Measurements from ENCODE around the gene CHST3.

CHST3 gene

DNA sequence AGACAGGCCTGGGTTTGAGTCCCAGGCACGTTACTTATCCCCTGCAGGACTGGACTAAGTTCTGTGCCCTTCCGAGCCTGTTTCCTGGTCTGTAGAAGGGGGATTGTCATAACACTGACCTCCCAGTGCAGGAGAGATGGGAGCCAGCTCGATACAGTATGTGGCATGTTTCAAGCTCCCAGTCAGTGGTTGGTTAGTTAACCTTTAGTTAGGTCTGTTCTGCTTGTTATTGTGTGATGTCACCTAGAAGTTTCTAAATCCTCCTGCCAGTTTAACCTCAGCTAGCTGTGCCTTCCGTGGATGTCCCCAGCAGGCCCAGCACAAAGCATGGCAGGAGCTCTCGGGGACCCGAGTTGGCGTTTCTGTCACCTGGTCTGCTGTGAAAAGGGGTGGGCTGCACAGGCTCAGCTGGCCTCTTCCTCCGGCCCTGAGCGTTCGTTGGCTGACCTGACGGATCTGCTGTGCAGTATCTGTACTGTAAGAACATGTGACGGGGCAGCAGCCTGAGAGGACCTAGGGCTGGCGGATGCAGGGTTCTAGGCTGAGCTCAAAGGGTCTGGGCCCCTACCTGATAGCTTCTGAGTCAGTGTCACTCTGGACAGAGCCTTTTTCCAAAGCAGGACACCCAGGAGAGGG is 71.2 kb downstream of the CHST3 start:
- DNase-seq: no peak

DNA sequence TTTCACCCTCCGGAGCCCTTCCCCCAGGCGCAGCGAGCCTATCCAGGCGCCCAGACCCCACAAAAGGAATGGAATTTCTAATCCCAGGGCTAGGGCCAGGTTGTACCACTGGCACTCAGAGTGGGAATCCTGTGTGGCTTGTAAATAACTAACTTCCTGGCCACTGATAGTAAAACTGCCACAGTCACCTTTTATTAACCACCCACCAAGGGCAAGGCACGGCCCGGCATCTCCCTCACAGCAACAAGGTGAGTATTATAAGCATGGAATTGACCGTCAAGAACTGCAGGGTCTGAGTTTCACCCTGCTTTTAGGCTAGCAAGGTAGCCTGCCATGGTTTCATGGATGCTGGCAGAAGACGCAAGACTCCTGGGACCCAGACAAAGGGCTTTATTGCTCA is 73.1 kb downstream of the CHST3 start:
- no peak for DNase-seq

DNA sequence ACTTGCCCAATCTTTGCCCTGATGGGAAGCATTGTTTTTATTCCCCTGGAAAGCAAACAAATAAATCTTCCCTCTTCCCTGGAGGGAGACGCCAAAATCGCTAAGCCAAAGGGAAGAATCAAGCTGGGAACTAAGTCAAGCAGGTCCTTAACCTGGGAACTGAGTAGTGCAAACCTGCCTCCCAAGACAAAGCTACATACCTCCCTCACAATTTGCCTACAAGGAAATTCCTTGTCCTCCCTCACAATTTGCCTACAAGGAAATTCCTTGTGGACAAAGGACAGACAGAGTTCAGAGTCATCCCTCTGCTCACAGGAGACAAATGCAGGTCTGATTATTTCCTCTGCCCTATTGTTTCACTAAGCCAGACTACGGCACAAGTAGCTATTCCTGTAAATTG is 73.6 kb downstream of the CHST3 start:
- no peak for DNase-seq

DNA sequence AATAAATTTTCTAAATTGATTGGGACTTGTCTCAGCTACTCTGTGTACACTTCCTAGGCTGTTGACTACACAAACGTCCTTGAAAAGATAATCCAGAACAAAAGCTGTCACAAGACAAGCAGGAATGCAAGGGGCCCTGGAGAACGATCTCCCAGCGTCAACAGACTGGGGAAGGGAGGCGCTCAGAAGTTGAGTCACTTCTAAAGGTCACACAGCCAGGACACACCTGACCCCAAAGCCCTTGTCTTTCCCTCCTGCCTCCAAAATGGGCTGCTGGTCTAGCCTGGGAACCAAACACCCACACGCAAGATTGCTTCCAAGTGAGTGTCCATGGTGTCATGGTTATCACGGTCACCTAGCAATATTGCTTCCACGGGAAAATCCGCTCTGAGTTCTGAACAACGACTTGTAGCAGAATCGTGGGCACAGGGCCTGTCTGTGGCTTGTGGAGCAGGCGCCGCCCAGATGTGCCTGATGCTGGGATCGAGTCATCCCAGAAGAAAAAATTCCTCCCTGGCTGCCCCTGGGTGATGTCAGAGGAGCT is 74.3 kb downstream of the CHST3 start:
- DNase-seq: no peak

DNA sequence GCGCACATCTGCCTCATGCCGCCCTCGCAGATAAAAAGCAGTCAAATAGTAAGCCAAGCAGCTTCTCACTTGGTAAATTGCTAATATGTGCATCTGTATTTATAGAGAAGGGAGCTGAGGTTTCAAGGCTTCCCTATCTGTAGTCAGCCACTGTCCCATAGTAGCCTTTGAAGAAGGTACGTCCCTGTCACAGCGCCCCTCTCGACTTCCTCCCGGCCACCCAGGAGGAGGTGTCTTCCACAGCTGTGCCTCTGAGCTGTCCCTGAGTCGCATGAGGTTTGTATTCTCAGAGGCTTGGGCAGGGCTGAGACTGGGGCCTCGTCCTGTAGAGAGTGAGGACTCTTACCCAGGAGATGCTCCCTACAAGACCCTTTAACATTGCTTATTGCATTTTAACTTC is 75.2 kb downstream of the CHST3 start:
- DNase-seq: no peak

DNA sequence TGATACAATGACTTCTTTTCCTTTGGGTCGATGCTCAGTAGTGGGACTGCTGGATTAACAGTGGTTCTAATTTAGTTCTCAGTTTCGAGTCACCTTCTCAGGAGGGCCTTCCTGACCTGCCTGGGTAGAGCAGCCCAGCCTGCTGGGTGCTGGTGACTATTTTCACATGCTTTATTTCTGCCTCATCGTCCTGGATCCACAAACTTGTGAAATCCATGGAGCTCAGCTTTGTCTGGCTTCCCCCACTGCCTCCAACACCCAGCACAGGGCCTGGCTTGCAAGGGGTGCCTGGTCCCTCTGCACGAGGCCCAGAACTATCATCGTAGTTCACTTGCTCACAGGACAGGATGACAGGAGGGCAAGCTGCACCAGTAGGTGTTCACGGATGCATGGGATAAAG is 77.3 kb downstream of the CHST3 start:
- DNase-seq: no peak

DNA sequence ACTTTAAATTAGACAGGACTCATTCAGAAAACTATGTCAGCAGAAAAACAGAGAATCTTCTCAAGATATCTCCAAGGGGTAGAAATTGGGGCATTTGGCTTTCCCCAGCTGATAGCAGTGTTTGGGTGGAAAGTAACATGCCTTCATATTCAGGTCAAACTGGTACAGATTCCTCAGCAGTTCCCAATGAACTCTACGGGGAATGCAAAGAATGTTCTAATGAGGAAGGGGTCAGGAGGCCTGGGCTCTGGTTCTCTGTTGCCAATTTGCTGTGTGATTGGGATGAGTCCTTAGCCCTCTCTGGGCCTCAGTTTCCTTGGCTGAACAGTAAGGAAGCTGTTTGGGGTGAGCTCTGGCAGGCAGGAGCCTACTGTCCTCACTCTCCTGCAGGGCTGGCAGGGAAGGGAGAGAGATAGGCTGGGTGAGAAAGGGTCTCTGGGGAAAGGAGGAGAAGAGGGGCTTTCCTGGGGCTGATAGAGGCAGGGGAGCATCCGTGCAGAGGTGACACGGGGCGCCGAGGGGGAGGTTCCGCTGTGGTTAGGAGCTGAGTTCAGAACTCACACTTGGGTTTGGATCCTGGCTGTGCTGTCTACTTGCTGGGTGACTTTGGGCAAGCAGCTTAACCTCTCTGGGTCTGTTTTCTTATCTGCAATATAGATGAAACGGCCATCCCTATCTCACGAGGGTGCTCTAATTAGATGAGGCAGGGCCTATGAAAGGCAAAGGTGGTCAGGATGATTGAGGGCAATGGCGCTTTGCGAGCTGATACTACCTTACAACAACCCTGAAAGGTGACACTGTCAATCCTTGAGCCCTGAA is 79.0 kb downstream of the CHST3 start:
- DNase-seq: no peak

DNA sequence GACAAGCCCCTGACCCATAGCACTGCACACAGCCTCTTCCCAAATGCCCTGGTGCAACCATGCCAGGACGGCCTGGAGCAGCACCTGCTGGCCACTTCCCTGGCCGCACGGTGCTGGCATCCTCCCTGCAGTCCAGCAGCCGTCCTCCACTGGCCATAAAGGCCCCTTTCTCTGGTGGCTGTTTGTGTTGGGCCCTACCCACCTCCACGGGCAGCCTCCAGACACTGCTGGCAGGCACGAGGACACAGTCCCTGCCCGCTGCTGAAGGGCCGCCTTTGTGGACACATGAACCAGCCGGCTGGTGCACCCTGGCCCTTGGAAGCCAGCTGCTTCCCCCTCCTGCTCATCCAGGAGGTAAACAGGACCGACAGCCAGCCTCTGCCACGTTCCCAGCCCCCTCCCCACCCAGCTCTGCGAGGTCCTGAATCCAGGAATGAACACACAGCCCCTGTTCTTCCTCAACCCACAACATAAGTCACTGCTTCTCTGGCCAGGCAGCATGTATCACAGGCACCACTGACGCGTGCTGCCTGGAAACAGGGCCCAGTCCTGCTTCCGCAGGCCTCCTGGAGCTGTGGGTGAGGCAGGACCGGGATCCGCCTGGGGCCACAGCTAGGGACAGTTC is 80.3 kb downstream of the CHST3 start:
- no peak for DNase-seq

DNA sequence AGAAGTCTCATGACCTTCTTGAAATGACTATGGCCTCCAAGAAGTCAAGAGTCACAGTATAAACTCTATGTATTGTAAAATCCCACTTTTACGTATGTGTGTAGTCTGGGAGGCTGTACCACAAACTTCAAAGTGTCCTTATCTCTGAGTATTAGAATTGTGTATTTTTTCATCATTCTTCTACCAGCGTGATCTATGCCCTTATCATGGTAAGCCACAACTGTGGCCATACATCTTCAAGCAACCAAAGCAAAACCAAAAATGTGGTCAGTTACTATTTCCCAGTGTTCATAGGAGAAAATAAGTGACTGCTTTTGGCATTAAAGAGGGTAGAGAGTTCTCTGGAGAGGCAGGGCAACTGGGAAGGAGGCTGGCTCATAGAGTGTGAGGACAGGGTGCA is 81.4 kb downstream of the CHST3 start:
- no peak for DNase-seq

DNA sequence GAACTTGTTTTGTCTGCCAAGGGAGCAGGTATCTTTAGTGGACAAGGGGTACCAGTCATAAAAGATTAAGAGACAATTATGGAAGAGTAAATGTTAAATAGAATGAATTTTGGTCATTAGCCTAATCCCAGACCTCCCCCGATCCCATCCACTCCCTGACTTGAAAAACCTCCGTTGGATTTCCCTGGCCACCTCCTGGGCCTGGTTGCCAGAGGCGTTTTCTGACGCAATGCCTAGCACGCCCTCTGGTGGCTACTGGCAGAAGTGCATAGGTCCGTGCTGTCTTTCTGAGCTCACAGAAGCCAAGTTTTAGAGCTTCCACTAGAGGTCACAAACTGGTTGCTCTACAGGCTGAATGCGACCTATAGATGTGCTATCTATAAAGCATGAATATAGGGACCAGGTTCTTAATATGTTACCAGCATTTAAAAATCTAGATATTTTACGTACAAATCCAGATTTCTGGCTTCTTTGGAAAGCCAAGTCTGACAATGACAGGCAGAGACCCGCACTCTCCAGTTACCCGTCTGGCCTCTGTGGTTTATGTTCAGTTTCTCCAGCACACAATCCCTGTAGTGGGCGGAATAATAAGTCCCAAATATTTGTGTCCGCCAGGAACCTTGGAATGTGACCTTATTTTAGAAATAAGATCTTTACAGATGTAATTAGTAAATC is 84.4 kb downstream of the CHST3 start:
- peak; percentile 85 for DNase-seq

DNA sequence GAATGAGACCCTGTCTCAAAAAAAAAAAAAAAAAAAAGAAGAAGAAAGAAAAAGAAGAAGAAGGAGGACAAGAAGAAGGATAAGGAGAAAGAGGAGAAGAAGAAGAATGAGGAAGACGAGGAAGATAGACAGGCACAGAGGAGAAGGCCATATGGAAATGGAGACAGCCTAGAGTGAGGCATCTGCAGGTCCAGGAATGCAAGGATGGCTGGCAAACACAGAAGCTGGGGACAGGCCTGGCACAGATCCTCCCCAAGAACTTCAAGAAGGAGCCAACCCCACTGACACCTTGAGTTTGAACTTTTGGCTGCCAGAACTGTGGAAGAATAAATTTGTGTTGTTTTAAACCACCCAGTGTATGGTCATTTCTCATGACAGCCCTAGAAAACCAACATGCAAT is 85.3 kb downstream of the CHST3 start:
- DNase-seq: no peak

DNA sequence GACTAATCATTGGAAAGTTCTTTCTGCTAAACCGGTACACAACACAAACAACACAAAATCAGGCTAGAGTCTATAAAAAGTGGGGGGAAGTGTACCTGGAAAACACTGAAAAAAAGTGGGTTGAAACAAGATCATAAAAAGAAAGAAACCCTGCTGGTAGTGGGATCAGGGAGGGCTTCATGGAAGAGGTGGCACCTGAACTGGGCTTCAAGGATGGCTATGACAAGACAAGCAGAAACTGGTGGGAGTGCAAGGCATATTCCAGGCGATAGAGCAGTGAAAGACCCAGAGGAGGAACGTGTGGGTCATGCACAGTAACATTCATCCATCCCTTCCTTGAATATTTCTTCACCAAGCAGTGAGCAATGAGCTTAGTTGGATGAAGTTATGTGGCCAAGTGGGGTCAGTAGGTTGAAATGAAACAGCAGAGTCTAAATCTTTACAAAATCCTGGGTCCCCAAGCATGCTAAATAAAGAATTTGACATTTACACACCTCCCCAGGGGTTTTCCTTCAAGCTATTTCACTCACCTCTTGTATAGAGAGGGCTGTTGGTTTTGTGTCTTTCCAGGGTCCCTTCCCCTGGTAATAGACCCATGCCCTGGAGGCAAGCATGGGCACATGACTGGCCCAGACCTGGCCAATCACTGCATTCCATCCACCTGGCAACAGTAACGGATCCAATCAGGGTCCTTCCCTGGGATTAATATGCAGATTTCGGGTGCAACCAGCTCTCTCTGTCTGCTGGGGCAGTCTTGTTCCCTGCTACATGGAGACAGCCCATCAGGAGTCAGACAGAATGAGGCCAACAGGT is 86.0 kb downstream of the CHST3 start:
- DNase-seq: no peak

DNA sequence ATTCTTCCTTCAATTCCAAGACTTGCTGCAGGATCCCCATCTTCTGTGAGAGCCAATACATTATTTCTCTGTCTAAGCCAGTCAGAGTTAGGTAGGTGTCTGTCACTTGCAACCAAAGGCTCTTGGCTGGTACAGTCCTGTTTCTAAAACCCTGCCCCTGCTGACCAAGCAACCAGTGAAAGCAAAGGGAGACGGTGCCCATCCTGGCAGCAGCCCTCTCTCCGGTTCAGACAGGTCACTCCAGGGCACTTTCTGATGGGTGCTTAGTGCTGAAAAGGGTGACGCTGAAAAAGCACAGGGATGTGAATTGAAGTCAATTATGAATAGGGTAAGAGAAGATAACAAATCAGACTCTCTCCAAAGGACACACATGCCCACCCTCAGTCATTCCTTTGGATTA is 86.7 kb downstream of the CHST3 start:
- no peak for DNase-seq

DNA sequence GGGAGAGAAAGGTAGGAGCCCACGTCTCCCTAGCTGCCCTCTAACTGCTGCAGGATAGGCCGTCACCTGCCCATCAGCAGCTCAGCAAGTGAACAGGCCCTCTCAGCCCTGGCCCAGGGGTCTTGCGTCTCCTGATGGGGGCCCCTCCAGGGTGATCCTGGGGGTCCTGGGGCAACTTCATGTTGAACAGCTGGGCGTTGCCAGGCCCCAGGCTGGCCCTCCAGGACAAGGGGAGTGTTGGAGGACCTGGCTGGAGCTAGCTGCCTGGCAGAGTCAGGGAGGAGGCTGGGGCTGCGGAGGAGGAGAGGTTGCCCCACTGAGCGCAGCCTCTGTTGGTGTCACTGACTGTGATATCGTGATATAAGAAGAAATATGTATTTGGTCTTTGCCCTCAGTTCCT is 89.5 kb downstream of the CHST3 start:
- no peak for DNase-seq

DNA sequence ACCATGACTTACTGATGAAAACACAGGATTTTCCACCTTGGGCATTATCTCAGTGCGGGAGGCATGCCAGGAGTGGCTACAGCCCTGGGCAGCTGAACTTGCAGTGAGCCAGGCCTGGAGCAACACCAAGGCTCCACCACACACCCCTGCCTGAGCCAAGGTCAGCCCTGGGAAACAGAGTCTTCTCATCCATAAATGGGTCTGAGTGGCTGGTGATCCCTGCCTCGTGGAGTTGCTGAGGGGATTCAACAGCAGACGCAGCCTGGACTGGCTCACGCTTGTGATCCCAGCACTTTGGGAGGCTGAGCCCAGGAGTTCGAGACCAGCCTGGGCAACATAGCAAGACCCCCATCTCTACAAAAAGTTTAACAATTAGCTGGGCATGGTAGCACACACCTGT is 91.9 kb downstream of the CHST3 start:
- no peak for DNase-seq

DNA sequence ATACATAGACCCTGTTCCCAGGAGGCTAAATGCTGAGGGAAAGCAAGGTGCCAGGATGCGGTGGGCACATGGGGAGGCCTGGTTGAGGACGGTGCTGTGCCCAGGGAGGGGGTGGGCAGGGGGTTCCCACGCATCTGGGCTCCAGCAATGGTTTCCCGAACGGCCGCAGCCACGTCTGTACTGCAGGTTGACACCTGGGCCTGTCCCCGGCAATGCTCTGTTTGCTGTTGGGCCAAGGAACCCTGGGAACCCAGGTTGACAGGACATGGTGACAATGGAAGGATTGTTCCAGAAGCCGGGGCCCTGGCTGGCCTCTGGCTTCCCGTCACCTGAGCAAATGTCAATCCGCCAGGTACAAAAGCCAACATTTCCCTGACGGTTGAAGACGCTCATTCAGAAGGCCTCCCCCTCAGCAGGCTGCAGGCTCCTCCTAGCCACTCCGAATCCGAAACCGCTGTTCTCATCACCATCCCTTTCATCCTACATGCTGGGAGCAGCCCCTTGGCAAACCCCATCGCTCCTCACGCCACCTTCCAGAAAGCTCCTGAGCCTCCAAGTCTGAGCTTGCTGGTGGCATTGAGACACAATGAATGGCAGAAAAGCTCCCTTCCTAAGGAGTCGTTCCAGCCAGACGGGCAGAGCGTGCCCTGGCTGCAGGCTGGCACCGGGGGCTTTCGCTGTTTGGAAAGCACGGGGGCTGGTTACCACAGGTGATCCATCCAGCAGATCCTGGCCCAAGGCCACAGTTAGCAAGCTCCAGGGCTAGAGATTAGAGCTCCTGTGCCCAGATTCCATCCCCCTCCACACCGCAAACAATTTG is 92.9 kb downstream of the CHST3 start:
- no peak for DNase-seq

DNA sequence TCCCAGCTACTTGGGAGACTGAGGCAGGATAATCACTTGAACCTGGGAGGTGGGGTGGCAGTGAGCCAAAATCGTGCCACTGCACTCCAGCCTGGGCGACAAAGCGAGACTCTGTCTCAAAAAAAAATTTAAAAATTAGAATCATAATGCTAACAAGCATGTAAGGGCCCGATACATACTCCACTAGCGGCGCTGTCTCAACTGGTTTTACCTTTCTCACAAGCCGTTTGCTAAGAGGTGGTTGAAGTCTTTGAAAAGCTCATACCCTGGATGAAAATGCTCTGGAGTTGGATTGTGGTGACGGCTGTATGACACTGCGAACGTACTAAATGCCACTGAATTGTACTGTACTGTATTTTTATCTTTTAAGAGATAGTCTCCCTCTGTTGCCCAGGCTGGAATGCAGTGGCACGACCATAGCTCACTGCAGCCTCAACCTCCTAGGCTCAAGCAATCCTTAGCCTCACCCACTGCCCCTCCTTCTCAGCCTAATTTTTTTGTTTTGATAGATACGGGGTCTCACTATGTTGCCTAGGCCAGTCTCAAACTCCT is 94.2 kb downstream of the CHST3 start:
- no peak for DNase-seq

DNA sequence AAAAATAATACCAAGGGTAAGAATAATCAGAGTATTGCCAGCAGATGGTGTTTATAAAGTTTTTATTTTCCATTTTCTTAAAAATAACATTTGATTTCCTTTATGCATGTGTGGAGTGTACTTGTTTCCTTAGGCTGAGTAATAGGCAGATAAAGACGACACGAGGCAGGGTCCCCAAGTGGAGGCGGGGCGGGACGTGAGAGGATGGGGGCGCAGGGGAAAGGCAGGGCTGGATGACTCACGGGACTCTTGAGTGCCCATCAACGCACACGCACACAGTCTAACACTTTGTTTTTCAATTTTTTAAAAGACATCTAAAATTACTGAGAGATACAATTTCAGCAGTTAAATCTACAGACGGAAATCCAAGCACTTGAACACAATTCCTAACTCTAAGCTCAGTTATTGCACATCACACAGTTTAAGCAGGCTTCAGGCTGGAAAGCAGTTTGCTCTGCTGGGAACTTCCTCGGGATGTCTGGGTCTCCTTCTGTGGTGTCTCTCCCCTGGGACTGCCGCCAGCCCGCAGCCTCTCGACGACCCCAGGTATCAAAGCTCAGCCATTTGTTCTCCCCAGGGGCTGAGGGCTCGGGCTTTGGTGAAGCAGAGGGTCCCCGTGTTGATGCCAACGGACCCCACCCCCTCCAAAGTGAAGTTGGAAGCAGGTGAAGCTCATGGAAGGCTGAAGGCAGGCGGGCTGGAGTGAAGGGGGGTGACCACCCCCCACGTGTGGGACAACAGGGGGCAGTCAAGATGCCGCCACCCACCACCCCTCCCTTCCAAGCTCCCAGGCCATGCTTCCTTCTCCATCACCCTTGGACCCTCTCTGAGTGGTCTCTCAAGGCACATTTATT is 95.0 kb downstream of the CHST3 start:
- DNase-seq: no peak

DNA sequence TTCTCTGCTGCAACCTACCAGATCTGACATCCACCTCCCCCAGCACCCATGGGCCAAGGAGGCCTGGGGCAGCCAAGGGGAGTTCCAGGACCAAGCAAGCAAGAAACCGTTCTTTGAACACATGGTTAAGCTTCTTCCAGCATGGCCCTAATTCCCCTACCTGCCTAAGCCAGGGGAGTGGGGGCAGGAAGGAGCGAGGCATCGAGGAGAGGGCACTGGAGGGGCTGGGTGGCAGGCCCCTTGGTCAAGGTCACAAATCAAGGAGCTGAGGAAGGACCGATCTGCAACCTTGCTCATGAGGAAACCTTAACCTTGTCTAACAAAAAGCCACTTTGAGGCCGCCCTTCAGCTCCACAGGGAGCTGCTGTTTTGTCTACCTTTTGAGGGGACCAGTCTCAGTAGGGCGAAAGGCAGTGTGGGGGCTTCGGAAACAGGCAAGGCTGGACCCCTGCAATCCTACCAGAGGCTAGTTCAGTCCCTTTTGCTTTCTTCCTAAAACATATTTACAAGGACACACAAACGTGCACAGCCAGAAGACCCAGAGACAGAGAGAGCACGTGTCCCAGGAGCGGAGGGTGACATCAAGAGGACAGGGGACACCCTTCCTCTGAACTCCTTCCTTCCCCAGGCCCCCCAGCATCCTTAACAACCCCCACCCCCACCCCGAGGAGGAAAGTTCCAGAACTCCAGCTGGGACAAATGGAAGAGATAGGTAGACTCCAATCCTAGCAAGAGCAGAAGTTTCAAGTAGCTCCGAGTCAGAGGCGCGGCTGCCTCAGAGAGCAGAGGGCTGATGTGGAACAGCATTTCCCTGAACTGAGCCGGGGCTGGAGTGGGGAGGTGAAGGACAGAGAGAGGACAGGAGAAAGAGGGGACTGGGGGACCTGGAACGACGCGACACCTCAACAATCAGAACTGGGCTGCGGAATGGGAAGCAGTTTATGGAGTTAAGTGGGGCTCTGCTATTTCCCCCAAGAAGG is 95.9 kb downstream of the CHST3 start:
- DNase-seq: no peak

Measured in T1000 (cell line).